Liver (tissue), 9 donors: ENCODE results near the gene ISCA2. TPM values are rescaled to one million over a fixed set of nuclear protein-coding genes. Genes with fewer than 3 reads are reported as not detected.

Source experiments
- DNase-seq: peaks from one replicate; pipeline ENCODE4 v3.0.0-alpha.2; 2017; ENCODE audit warnings: low spot score
- H3K27ac ChIP-seq, 2 donors: one replicate each; pipeline ENCODE4 v1.7.0; 2013; ENCODE audit warnings: inconsistent platforms in 2 of 2, low read length in 2 of 2, control low read depth in 1 of 2, low read depth in 1 of 2, mild to moderate bottlenecking in 1 of 2
- H3K27me3 ChIP-seq, 4 donors: one replicate each; pipeline versions ENCODE4 v1.6.1 to v1.7.0; 2013; ENCODE audit warnings: low read length in 3 of 4, inconsistent platforms in 1 of 4, mild to moderate bottlenecking in 1 of 4, moderate library complexity in 1 of 4; ENCODE audit not compliant: control insufficient read depth in 4 of 4, insufficient read depth in 4 of 4
- H3K36me3 ChIP-seq, 4 donors: one replicate each; pipeline versions ENCODE4 v1.6.1 to v1.7.0; 2013; ENCODE audit warnings: low read length in 3 of 4, mild to moderate bottlenecking in 3 of 4, low read depth in 1 of 4, moderate library complexity in 1 of 4; ENCODE audit not compliant: control insufficient read depth in 4 of 4, insufficient read depth in 3 of 4
- H3K4me1 ChIP-seq, 4 donors: one replicate each; pipeline versions ENCODE4 v1.6.1 to v1.7.0; 2013; ENCODE audit warnings: low read length in 3 of 4, mild to moderate bottlenecking in 3 of 4, moderate library complexity in 1 of 4; ENCODE audit not compliant: control insufficient read depth in 4 of 4, insufficient read depth in 4 of 4
- H3K4me3 ChIP-seq, 3 donors: one replicate each; pipeline versions ENCODE4 v1.6.1 to v1.7.0; 2013; ENCODE audit warnings: low read length in 3 of 3, control low read depth in 1 of 3, low read depth in 1 of 3, mild to moderate bottlenecking in 1 of 3
- H3K9ac ChIP-seq, 2 donors: one replicate each; pipeline ENCODE4 v1.7.0; 2013; ENCODE audit warnings: low read length in 2 of 2, mild to moderate bottlenecking in 2 of 2, moderate library complexity in 2 of 2, control low read depth in 1 of 2, low read depth in 1 of 2
- H3K9me3 ChIP-seq, 4 donors: one replicate each; pipeline versions ENCODE4 v1.6.1 to v1.7.0; 2013; ENCODE audit warnings: low read length in 3 of 4; ENCODE audit not compliant: control insufficient read depth in 4 of 4
- EGR1 ChIP-seq, 2 donors: IDR thresholded peaks; 2 replicates each; pipeline ENCODE4 v1.6.1; 2016 to 2018; ENCODE audit warnings: antibody characterized with exemption in 2 of 2, low read depth in 2 of 2
- FOXA1 ChIP-seq: IDR thresholded peaks from 2 replicates; pipeline ENCODE4 v1.6.1; 2016; ENCODE audit warnings: antibody characterized with exemption
- FOXA2 ChIP-seq: IDR thresholded peaks from 2 replicates; pipeline ENCODE4 v1.6.1; 2016; ENCODE audit warnings: antibody characterized with exemption
- GABPA ChIP-seq, 2 donors: IDR thresholded peaks in 1 of 2; conservative IDR thresholded peaks in 1 of 2; 2 replicates each; pipeline ENCODE4 v1.6.1; 2016; ENCODE audit warnings: antibody characterized with exemption in 2 of 2, mild to moderate bottlenecking in 1 of 2, moderate library complexity in 1 of 2
- HNF4A ChIP-seq, 2 donors: conservative IDR thresholded peaks; 2 replicates each; pipeline ENCODE4 v1.6.1; 2016; ENCODE audit warnings: antibody characterized with exemption in 2 of 2, mild to moderate bottlenecking in 2 of 2
- HNF4G ChIP-seq: IDR thresholded peaks from 2 replicates; pipeline ENCODE4 v1.6.1; 2016; ENCODE audit warnings: antibody characterized with exemption
- JUND ChIP-seq, 2 donors: IDR thresholded peaks; 2 replicates each; pipeline ENCODE4 v1.6.1; 2016; ENCODE audit warnings: antibody characterized with exemption in 2 of 2
- NR2F2 ChIP-seq: IDR thresholded peaks from 2 replicates; pipeline ENCODE4 v1.6.1; 2016; ENCODE audit warnings: antibody characterized with exemption
- RAD21 ChIP-seq, 2 donors: IDR thresholded peaks; 2 replicates each; pipeline ENCODE4 v1.6.1; 2016; ENCODE audit warnings: antibody characterized with exemption in 2 of 2, mild to moderate bottlenecking in 2 of 2
- RXRA ChIP-seq, 2 donors: IDR thresholded peaks; 2 replicates each; pipeline ENCODE4 v1.6.1; 2017 to 2018; ENCODE audit warnings: antibody characterized with exemption in 2 of 2, mild to moderate bottlenecking in 1 of 2
- TAF1 ChIP-seq: conservative IDR thresholded peaks from 2 replicates; pipeline ENCODE4 v1.6.1; 2016; ENCODE audit warnings: antibody characterized with exemption, mild to moderate bottlenecking
- YY1 ChIP-seq: IDR thresholded peaks from 2 replicates; pipeline ENCODE4 v1.6.1; 2016; ENCODE audit warnings: antibody characterized with exemption, mild to moderate bottlenecking
- WGBS: extraction: QIAGEN DNeasy Blood & Tissue Kit; methylation state at CpG from one replicate; pipeline ENCODE4 v1.1.7; 2013; 5-methylcytosine and 5-hydroxymethylcytosine counted together
- polyA plus RNA-seq, 2 donors: library from polyadenylated mRNA; stranded (reverse) in 1 of 2; unstranded in 1 of 2; fragments of 200-250 nt in 1 of 2; fragments of >200 nt in 1 of 2; fragmentation: Nextera tagmentation in 1 of 2; extraction: Ambion mirVana in 1 of 2; gene quantifications; one replicate each; pipeline versions ENCODE4 v1.2.1 to v1.2.3, GENCODE V29; 2013 to 2015
- total RNA-seq, 2 donors: library from RNA; depleted of rRNA; stranded (reverse); fragments of >200 nt; gene quantifications; one replicate each; pipeline ENCODE4 v1.2.3, GENCODE V29; 2014
- TF ChIP-seq, protein P1 (sequence below): IDR thresholded peaks from 2 replicates; pipeline ENCODE4 v1.6.1; 2016; ENCODE audit warnings: antibody characterized with exemption, mild to moderate bottlenecking
- TF ChIP-seq, protein P2 (sequence below): IDR thresholded peaks from 2 replicates; pipeline ENCODE4 v1.6.1; 2016; ENCODE audit warnings: antibody characterized with exemption
- TF ChIP-seq, protein P3 (sequence below): fragments of 150-350 bp; IDR thresholded peaks from 2 replicates; pipeline ENCODE4 v1.5.1; 2017; ENCODE audit warnings: improper control_type of control experiment, low read depth, low read length; ENCODE audit not compliant: missing input control
- TF ChIP-seq, protein P4 (sequence below): IDR thresholded peaks from 2 replicates; pipeline ENCODE4 v1.6.1; 2016; ENCODE audit warnings: antibody characterized with exemption
- TF ChIP-seq, protein P5 (sequence below): IDR thresholded peaks from 2 replicates; pipeline ENCODE4 v1.6.1; 2016; ENCODE audit warnings: antibody characterized with exemption
- donor health status: healthy.
- donor health status: healthy.
- donor health status: healthy.
- donor health status: healthy.
- donor health status: healthy.

The ISCA2 gene
- total and polyA plus RNA-seq, 4 donors, result 7.1 to 35.3 (median 15.8) TPM

DNA sequence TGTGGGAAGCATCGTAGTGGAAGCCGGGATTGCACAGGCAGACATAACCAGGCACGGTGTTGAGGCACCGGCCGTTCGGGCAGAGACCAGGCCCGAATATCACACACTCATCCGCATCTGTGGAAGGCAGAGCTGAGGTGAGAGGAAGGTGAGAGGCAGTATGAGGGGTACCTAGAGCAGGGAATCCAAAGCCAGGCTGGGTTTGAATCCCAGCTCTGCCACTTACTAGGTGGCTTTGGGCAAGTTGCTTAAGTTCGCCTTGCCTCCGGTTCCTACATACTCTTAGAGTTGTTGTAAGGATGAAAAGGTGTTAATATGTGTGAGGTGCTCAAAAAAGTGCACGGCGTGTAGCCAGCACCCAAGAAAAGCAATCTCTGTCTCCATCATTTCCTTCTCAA lies 10.4 kb downstream of the ISCA2 start:
- H3K36me3 ChIP-seq, result no peaks in the 10 kb centered on the region
- H3K4me1 ChIP-seq, result no peaks in the 10 kb centered on the region
- TF ChIP-seq NR2F2, result no peak
- TF ChIP-seq FOXA2, result no peak
- TF ChIP-seq YY1, result no peak
- TF ChIP-seq TAF1, result no peak
- no peak for TF ChIP-seq GABPA (IDR thresholded peaks at IDR 0.05 in 1 of 2, conservative IDR thresholded peaks at IDR 0.05 in 1 of 2)
- TF ChIP-seq, protein P1, sequence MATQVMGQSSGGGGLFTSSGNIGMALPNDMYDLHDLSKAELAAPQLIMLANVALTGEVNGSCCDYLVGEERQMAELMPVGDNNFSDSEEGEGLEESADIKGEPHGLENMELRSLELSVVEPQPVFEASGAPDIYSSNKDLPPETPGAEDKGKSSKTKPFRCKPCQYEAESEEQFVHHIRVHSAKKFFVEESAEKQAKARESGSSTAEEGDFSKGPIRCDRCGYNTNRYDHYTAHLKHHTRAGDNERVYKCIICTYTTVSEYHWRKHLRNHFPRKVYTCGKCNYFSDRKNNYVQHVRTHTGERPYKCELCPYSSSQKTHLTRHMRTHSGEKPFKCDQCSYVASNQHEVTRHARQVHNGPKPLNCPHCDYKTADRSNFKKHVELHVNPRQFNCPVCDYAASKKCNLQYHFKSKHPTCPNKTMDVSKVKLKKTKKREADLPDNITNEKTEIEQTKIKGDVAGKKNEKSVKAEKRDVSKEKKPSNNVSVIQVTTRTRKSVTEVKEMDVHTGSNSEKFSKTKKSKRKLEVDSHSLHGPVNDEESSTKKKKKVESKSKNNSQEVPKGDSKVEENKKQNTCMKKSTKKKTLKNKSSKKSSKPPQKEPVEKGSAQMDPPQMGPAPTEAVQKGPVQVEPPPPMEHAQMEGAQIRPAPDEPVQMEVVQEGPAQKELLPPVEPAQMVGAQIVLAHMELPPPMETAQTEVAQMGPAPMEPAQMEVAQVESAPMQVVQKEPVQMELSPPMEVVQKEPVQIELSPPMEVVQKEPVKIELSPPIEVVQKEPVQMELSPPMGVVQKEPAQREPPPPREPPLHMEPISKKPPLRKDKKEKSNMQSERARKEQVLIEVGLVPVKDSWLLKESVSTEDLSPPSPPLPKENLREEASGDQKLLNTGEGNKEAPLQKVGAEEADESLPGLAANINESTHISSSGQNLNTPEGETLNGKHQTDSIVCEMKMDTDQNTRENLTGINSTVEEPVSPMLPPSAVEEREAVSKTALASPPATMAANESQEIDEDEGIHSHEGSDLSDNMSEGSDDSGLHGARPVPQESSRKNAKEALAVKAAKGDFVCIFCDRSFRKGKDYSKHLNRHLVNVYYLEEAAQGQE, result no peak
- no peak for TF ChIP-seq HNF4G
- no peak for TF ChIP-seq RAD21 (IDR thresholded peaks at IDR 0.05)
- TF ChIP-seq RXRA (IDR thresholded peaks at IDR 0.05), result no peak
- TF ChIP-seq HNF4A (conservative IDR thresholded peaks at IDR 0.05), result no peak
- TF ChIP-seq, protein P2, sequence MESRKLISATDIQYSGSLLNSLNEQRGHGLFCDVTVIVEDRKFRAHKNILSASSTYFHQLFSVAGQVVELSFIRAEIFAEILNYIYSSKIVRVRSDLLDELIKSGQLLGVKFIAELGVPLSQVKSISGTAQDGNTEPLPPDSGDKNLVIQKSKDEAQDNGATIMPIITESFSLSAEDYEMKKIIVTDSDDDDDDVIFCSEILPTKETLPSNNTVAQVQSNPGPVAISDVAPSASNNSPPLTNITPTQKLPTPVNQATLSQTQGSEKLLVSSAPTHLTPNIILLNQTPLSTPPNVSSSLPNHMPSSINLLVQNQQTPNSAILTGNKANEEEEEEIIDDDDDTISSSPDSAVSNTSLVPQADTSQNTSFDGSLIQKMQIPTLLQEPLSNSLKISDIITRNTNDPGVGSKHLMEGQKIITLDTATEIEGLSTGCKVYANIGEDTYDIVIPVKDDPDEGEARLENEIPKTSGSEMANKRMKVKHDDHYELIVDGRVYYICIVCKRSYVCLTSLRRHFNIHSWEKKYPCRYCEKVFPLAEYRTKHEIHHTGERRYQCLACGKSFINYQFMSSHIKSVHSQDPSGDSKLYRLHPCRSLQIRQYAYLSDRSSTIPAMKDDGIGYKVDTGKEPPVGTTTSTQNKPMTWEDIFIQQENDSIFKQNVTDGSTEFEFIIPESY, result no peak
- TF ChIP-seq, protein P3, sequence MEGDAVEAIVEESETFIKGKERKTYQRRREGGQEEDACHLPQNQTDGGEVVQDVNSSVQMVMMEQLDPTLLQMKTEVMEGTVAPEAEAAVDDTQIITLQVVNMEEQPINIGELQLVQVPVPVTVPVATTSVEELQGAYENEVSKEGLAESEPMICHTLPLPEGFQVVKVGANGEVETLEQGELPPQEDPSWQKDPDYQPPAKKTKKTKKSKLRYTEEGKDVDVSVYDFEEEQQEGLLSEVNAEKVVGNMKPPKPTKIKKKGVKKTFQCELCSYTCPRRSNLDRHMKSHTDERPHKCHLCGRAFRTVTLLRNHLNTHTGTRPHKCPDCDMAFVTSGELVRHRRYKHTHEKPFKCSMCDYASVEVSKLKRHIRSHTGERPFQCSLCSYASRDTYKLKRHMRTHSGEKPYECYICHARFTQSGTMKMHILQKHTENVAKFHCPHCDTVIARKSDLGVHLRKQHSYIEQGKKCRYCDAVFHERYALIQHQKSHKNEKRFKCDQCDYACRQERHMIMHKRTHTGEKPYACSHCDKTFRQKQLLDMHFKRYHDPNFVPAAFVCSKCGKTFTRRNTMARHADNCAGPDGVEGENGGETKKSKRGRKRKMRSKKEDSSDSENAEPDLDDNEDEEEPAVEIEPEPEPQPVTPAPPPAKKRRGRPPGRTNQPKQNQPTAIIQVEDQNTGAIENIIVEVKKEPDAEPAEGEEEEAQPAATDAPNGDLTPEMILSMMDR, result no peak
- TF ChIP-seq EGR1 (IDR thresholded peaks at IDR 0.05; ENCODE audit: low read depth in 2 of 2), result no peak
- TF ChIP-seq FOXA1, result no peak
- TF ChIP-seq, protein P4, sequence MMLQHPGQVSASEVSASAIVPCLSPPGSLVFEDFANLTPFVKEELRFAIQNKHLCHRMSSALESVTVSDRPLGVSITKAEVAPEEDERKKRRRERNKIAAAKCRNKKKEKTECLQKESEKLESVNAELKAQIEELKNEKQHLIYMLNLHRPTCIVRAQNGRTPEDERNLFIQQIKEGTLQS, result no peak
- no peak for TF ChIP-seq JUND (IDR thresholded peaks at IDR 0.05)
- no peaks in the 10 kb centered on the region for H3K9me3 ChIP-seq
- WGBS, result 94% methylated on average over 12 of the region's 12 CpGs
- H3K27ac ChIP-seq, result no peak overlapping the region
- no peak for DNase-seq
- no peak overlapping the region for H3K4me3 ChIP-seq
- no peaks in the 10 kb centered on the region for H3K27me3 ChIP-seq
- no peak overlapping the region for H3K9ac ChIP-seq

DNA sequence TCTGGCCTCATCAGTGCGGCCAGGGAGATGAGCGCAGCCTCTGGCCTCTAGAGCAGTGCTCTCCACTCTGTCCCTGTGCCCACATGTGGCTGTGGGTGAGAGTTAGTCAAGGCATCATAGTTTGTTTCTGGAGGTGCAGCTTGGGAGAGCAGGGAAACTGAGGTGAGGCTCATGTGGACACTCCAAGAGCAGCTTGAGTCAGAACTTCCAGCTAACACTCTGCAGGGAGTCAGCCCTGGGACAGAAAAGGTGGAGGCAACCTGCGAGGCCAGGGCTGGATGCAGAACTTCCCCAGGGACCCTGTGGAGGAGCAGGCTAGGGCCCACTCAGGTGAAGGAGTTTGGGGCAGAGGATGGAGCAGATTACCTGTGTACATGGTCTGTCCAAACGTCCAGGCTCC lies 10.8 kb downstream of the ISCA2 start:
- no peak for DNase-seq
- Histone ChIP-seq H3K4me3 (no peak overlapping the region), H3K27me3 (no peaks in the 10 kb centered on the region), H3K9ac (no peak overlapping the region), H3K36me3 (no peaks in the 10 kb centered on the region), H3K4me1 (no peaks in the 10 kb centered on the region), H3K27ac (no peak overlapping the region), H3K9me3 (no peaks in the 10 kb centered on the region)
- no peak for TF ChIP-seq JUND (IDR thresholded peaks at IDR 0.05)
- no peak for TF ChIP-seq YY1
- TF ChIP-seq, protein P1, result no peak
- TF ChIP-seq, protein P5, sequence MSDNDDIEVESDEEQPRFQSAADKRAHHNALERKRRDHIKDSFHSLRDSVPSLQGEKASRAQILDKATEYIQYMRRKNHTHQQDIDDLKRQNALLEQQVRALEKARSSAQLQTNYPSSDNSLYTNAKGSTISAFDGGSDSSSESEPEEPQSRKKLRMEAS, result no peak
- TF ChIP-seq RXRA (IDR thresholded peaks at IDR 0.05), result no peak
- WGBS, result 86% methylated on average over 4 of the region's 4 CpGs
